ENCODE data around the gene BCL6. TPM values are rescaled to one million over a fixed set of nuclear protein-coding genes. Genes with fewer than 3 reads are reported as not detected.

BCL6 gene
- total and polyA plus RNA-seq, 9 of the 15 experiments (the other 6 are each of a cell fraction or from before 2014, with no cell fraction given): 0.08 to 3.5 (median 1.6) TPM

DNA sequence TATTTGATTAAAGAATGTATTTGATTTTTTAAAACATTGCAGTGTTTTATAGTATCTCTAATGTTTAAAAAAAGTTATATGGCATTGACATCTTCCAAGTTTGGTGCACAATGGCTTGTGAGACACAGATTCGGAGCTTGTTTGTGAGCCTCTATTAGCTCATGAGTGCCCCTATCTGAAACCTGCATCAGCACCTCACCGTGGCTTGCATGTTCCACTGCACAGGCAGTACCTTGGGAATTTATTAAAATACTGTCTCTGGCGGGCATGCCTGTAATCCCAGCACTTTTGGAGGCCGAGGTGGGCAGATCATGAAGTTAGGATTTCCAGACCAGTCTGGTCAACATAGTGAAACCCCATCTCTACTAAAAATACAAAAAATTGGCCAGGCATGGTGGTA lies 36.1 kb downstream of the BCL6 start:
- WGBS (ENCODE audit: insufficient coverage, low coverage, missing lambda C conversion rate): 0% methylated on average over 4 of the region's 4 CpGs
- intact Hi-C loops (cut with micrococcal nuclease): no loop called here
- no peak overlapping the region for H3K27ac ChIP-seq (ENCODE audit: extremely low read depth, low read depth, low read length)
- TF ChIP-seq, protein P1, sequence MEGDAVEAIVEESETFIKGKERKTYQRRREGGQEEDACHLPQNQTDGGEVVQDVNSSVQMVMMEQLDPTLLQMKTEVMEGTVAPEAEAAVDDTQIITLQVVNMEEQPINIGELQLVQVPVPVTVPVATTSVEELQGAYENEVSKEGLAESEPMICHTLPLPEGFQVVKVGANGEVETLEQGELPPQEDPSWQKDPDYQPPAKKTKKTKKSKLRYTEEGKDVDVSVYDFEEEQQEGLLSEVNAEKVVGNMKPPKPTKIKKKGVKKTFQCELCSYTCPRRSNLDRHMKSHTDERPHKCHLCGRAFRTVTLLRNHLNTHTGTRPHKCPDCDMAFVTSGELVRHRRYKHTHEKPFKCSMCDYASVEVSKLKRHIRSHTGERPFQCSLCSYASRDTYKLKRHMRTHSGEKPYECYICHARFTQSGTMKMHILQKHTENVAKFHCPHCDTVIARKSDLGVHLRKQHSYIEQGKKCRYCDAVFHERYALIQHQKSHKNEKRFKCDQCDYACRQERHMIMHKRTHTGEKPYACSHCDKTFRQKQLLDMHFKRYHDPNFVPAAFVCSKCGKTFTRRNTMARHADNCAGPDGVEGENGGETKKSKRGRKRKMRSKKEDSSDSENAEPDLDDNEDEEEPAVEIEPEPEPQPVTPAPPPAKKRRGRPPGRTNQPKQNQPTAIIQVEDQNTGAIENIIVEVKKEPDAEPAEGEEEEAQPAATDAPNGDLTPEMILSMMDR (IDR thresholded peaks at IDR 0.05 in 2 of 3, conservative IDR thresholded peaks at IDR 0.05 in 1 of 3; ENCODE audit: insufficient read depth in 2 of 3, low read depth in 1 of 3, low read length in 3 of 3): peak; percentile 26 to 68 (median 33); a peak in 4 of 6 replicates
- TF ChIP-seq BCL6 (CRISPR knock-in tag; IDR thresholded peaks at IDR 0.05): no peak
- H4K20me1 ChIP-seq (replicated peaks; ENCODE audit: control insufficient read depth, insufficient read depth, low read length): no peaks in the 10 kb centered on the region
- H3K4me1 ChIP-seq (replicated peaks in 1 of 2; ENCODE audit: control insufficient read depth in 2 of 2, insufficient read depth in 2 of 2, low read length in 2 of 2): no peaks in the 10 kb centered on the region
- no peaks in the 10 kb centered on the region for H3K9me3 ChIP-seq (replicated peaks; ENCODE audit: control insufficient read depth, insufficient read depth, low read depth, low read length)
- no peaks in the 10 kb centered on the region for H3K36me3 ChIP-seq (ENCODE audit: control insufficient read depth, insufficient read depth, low read length)
- BruUV-seq (replicated peaks): no TSS peak
- H3K9ac ChIP-seq (ENCODE audit: insufficient read depth in 1 of 2, low read depth in 2 of 2, low read length in 2 of 2): no peak overlapping the region
- in situ Hi-C loops (cut with MboI): no loop called here
- POLR2A ChIA-PET: interaction anchor here (0.6 kb wide), 1 partner anchor 12 kb away, joined by 3 read pairs; no protein-coding TSS in a partner anchor
- DNase-seq (ENCODE audit: extremely low read depth in 1 of 4, low spot score in 3 of 4): peak in 3 of 4 experiments; percentile 13 to 20 (median 19)
- H3K4me2 ChIP-seq (ENCODE audit: insufficient read depth, low read length): no peak overlapping the region
- no peak overlapping the region for H3K4me3 ChIP-seq
- no peak overlapping the region for H2AFZ ChIP-seq (ENCODE audit: low read depth, low read length)
- peak; percentile 76 for ATAC-seq
- H3K79me2 ChIP-seq (ENCODE audit: control insufficient read depth, insufficient read depth, low read length): no peaks in the 10 kb centered on the region
- peaks cover 0 to 6% of the 10 kb centered on the region in 2 experiments; a peak in 1 of 5 replicates for H3K27me3 ChIP-seq (ENCODE audit: control insufficient read depth in 2 of 2, insufficient read depth in 2 of 2, low read length in 2 of 2)
- FAIRE-seq: no peak
- CTCF ChIA-PET (ENCODE audit: low intra/inter-chr PET ratio): no interaction called here
- H3K9me1 ChIP-seq (ENCODE audit: control insufficient read depth, insufficient read depth, low read length): no peaks in the 10 kb centered on the region

- DNase-seq (ENCODE audit: extremely low read depth in 1 of 4, low spot score in 3 of 4): no peak
- H2AFZ ChIP-seq (ENCODE audit: low read depth, low read length): no peak overlapping the region
- intact Hi-C loops (cut with micrococcal nuclease) (no loop called here), in situ Hi-C loops (cut with MboI) (no loop called here)
- TF ChIP-seq GTF2A2 (tag; IDR thresholded peaks at IDR 0.05) (no peak), RNF2 (IDR thresholded peaks at IDR 0.05) (no peak)
- ChIA-PET CTCF (ENCODE audit: low intra/inter-chr PET ratio) (no interaction called here), POLR2A (interaction anchor here (0.6 kb wide), 1 partner anchor 12 kb away, joined by 3 read pairs; no protein-coding TSS in a partner anchor)
- H3K27me3 ChIP-seq (ENCODE audit: control insufficient read depth in 2 of 2, insufficient read depth in 2 of 2, low read length in 2 of 2): peaks cover 0 to 6% of the 10 kb centered on the region in 2 experiments; a peak in 1 of 5 replicates
- no peaks in the 10 kb centered on the region for H3K4me1 ChIP-seq (replicated peaks in 1 of 2; ENCODE audit: control insufficient read depth in 2 of 2, insufficient read depth in 2 of 2, low read length in 2 of 2)
- H3K9ac ChIP-seq (ENCODE audit: insufficient read depth in 1 of 2, low read depth in 2 of 2, low read length in 2 of 2): no peak overlapping the region
- H3K27ac ChIP-seq (ENCODE audit: extremely low read depth, low read depth, low read length): no peak overlapping the region
- H3K4me2 ChIP-seq (ENCODE audit: insufficient read depth, low read length): no peak overlapping the region
- H3K79me2 ChIP-seq (ENCODE audit: control insufficient read depth, insufficient read depth, low read length): no peaks in the 10 kb centered on the region
- no peak overlapping the region for H3K4me3 ChIP-seq
- FAIRE-seq: no peak
- ATAC-seq: no peak
- no peaks in the 10 kb centered on the region for H3K9me3 ChIP-seq (replicated peaks; ENCODE audit: control insufficient read depth, insufficient read depth, low read depth, low read length)
- no peaks in the 10 kb centered on the region for H4K20me1 ChIP-seq (replicated peaks; ENCODE audit: control insufficient read depth, insufficient read depth, low read length)
- BruUV-seq (replicated peaks): no TSS peak
- no peaks in the 10 kb centered on the region for H3K36me3 ChIP-seq (ENCODE audit: control insufficient read depth, insufficient read depth, low read length)
- no peaks in the 10 kb centered on the region for H3K9me1 ChIP-seq (ENCODE audit: control insufficient read depth, insufficient read depth, low read length)
These were observed 36.6 kb downstream of the BCL6 start for GRCh38 chr3:187708696-187709095.
